NCI-H187 treated with DMSO at 0.1 percent for 48 hours (cell line): ENCODE results near the gene ZNF24.

Experiments used
- DNase-seq: peaks from one replicate; lab custom pipeline; 2025; lab: John Stamatoyannopoulos, UW

The ZNF24 gene

GRCh38 chr18:35343936-35344735, at the start of gene ZNF24:
ZNF24 (minus strand) TSS chr18:35344420; CDS start chr18:35340650, 3,770 bp downstream.
- DNase-seq, result peak; percentile 50

GRCh38 chr18:35393716-35394115, 49.5 kb upstream of the ZNF24 start:
- no peak for DNase-seq

- no peak for DNase-seq
Observed at GRCh38 chr18:35392375-35392774, 48.2 kb upstream of the ZNF24 start.

- DNase-seq, result no peak
Observed at GRCh38 chr18:35390951-35391700, 46.9 kb upstream of the ZNF24 start.

- DNase-seq, result no peak
Observed at GRCh38 chr18:35389095-35389618, 44.9 kb upstream of the ZNF24 start.

- DNase-seq, result no peak
Observed at GRCh38 chr18:35387152-35387571, 42.9 kb upstream of the ZNF24 start.

GRCh38 chr18:35386600-35387100, 42.4 kb upstream of the ZNF24 start:
- DNase-seq, result no peak

- no peak for DNase-seq
Observed at GRCh38 chr18:35383136-35383535, 38.9 kb upstream of the ZNF24 start.

- no peak for DNase-seq
Observed at GRCh38 chr18:35379421-35379820, 35.2 kb upstream of the ZNF24 start.

GRCh38 chr18:35378574-35378896, 34.3 kb upstream of the ZNF24 start:
- DNase-seq, result no peak

- DNase-seq, result no peak
Observed at GRCh38 chr18:35377875-35378573, 33.8 kb upstream of the ZNF24 start.

- DNase-seq, result peak; percentile 19
Observed at GRCh38 chr18:35376742-35377695, 32.8 kb upstream of the ZNF24 start, which contains the start of gene ZNF396. ZNF396 (minus strand) TSS chr18:35377337; CDS start chr18:35374292, 3,045 bp downstream.

GRCh38 chr18:35376393-35376741, 32.1 kb upstream of the ZNF24 start:
- no peak for DNase-seq

GRCh38 chr18:35374708-35375107, 30.5 kb upstream of the ZNF24 start:
- DNase-seq, result no peak

GRCh38 chr18:35371412-35372195, 27.4 kb upstream of the ZNF24 start:
- DNase-seq, result no peak

GRCh38 chr18:35369126-35369525, 24.9 kb upstream of the ZNF24 start:
- no peak for DNase-seq

- DNase-seq, result no peak
Observed at GRCh38 chr18:35368595-35368994, 24.4 kb upstream of the ZNF24 start.

- DNase-seq, result no peak
Observed at GRCh38 chr18:35362531-35362930, 18.3 kb upstream of the ZNF24 start.

GRCh38 chr18:35361570-35362321, 17.5 kb upstream of the ZNF24 start:
- DNase-seq, result no peak
